A549 treated with CORT108297 at 1 μM for 4 hours (cell line): ENCODE measurements around the gene CAPNS1. TPM values are rescaled to one million over a fixed set of nuclear protein-coding genes. Genes with fewer than 3 reads are reported as not detected.

Experiments used
- total RNA-seq: library from RNA; stranded (reverse); fragments of 200-300 nt; extraction: Qiagen RNA extraction; gene quantifications from 5 replicates; pipeline ENCODE4 v1.2.3, GENCODE V29; 2022

CAPNS1 gene
- total RNA-seq: 1,500 to 2,226 TPM (median 2,198 TPM) in 5 replicates

GRCh38 chr19:36139473-36140303 is at the start of gene CAPNS1:
TSS of gene CAPNS1 (plus strand) at chr19:36140066. CDS start at chr19:36141012, 946 bp downstream.

GRCh38 chr19:36110487-36111199 is 29.2 kb upstream of the CAPNS1 start, which contains the start of gene OVOL3:
TSS of gene OVOL3 (plus strand) at chr19:36111143. CDS start at chr19:36111203, 60 bp downstream.

GRCh38 chr19:36114721-36115452 is 25.0 kb upstream of the CAPNS1 start, which contains the start of gene POLR2I:
TSS of gene POLR2I (minus strand) at chr19:36114875. CDS start at chr19:36114856, 19 bp downstream.

GRCh38 chr19:36115453-36116343 is 24.2 kb upstream of the CAPNS1 start, which contains the start of gene TBCB:
TSS of gene TBCB (plus strand) at chr19:36115468. CDS start at chr19:36115561, 93 bp downstream.

GRCh38 chr19:36152352-36153091 is 12.7 kb downstream of the CAPNS1 start, which contains the start of gene COX7A1:
TSS of gene COX7A1 (minus strand) at chr19:36152447. CDS start at chr19:36152407, 40 bp downstream.

Other genes starting within 250 kb of the CAPNS1 start
- gene NFKBID, start 239.5 kb upstream of the CAPNS1 start, total RNA-seq: 6.6 to 10.3 TPM (median 7.4 TPM) in 5 replicates
- 0.28 to 0.76 TPM (median 0.62 TPM) in 4 of 5 replicates, not detected in the other for gene HCST, start 237.5 kb upstream of the CAPNS1 start, total RNA-seq
- gene TYROBP, start 231.8 kb upstream of the CAPNS1 start, total RNA-seq: not detected in 5 replicates
- gene LRFN3, start 203.7 kb upstream of the CAPNS1 start, total RNA-seq: 15.6 to 25.9 TPM (median 22.3 TPM) in 5 replicates
- gene SDHAF1, start 144.9 kb upstream of the CAPNS1 start, total RNA-seq: 28.9 to 53.3 TPM (median 48.7 TPM) in 5 replicates
- 0.10 to 0.50 TPM (median 0.33 TPM) in 5 replicates for gene SYNE4, start 131.3 kb upstream of the CAPNS1 start, total RNA-seq
- gene ALKBH6, start 125.9 kb upstream of the CAPNS1 start, total RNA-seq: 24.0 to 27.0 TPM (median 26.6 TPM) in 5 replicates
- 0.68 to 1.1 TPM (median 0.92 TPM) in 5 replicates for gene CLIP3, start 107.2 kb upstream of the CAPNS1 start, total RNA-seq
- gene THAP8, start 85.8 kb upstream of the CAPNS1 start, total RNA-seq: 5.2 to 8.2 TPM (median 7.8 TPM) in 5 replicates
- 19.8 to 31.7 TPM (median 27.4 TPM) in 5 replicates for gene WDR62, start 85.2 kb upstream of the CAPNS1 start, total RNA-seq
- gene OVOL3, start 28.9 kb upstream of the CAPNS1 start, total RNA-seq: 0.15 to 0.74 TPM (median 0.38 TPM) in 4 of 5 replicates, not detected in the other
- 244 to 270 TPM (median 252 TPM) in 5 replicates for gene POLR2I, start 25.2 kb upstream of the CAPNS1 start, total RNA-seq
- 409 to 569 TPM (median 558 TPM) in 5 replicates for gene TBCB, start 24.6 kb upstream of the CAPNS1 start, total RNA-seq
- gene COX7A1, start 12.4 kb downstream of the CAPNS1 start, total RNA-seq: not detected in 5 replicates
- 3.6 to 4.5 TPM (median 3.9 TPM) in 5 replicates for gene ZNF565, start 74.6 kb downstream of the CAPNS1 start, total RNA-seq
- gene ZNF146, start 75.0 kb downstream of the CAPNS1 start, total RNA-seq: 109 to 187 TPM (median 114 TPM) in 5 replicates
- gene ZFP14, start 239.1 kb downstream of the CAPNS1 start, total RNA-seq: 1.9 to 2.7 TPM (median 2.4 TPM) in 5 replicates